GM12892 (cell line): Measurements from ENCODE around the gene ITPKB.

Source experiments
- DNase-seq: peaks from one replicate; pipeline ENCODE4 v3.0.0; 2011; ENCODE audit not compliant: insufficient read length
- FAIRE-seq: peaks from 2 replicates; lab custom pipeline; 2011; peaks lifted over from hg19 to GRCh38; lab: Jason Lieb, UNC
- POLR2A ChIP-seq: IDR thresholded peaks from 2 replicates; pipeline ENCODE4 v1.6.1; 2011; ENCODE audit warnings: low read depth, low read length, control low read depth
- POLR2AphosphoS5 ChIP-seq: IDR thresholded peaks from 2 replicates; pipeline ENCODE4 v1.6.1; 2011; ENCODE audit warnings: low read depth, low read length, control low read depth
- TAF1 ChIP-seq: IDR thresholded peaks from 2 replicates; pipeline ENCODE4 v1.6.1; 2011; ENCODE audit warnings: low read depth, mild to moderate bottlenecking, control low read depth, low read length, borderline replicate concordance

The ITPKB gene

GRCh38 chr1:226682871-226683814, 55.9 kb downstream of the ITPKB start:
- DNase-seq: no peak
- TF ChIP-seq POLR2A: no peak
- no peak for TF ChIP-seq POLR2AphosphoS5
- TF ChIP-seq TAF1: no peak
- no peak for FAIRE-seq

GRCh38 chr1:226681652-226682493, 57.2 kb downstream of the ITPKB start:
- FAIRE-seq (no peak), DNase-seq (no peak)
- TF ChIP-seq POLR2AphosphoS5: no peak
- no peak for TF ChIP-seq POLR2A
- TF ChIP-seq TAF1: no peak

- FAIRE-seq (no peak), DNase-seq (no peak)
- TF ChIP-seq POLR2AphosphoS5 (no peak), POLR2A (no peak), TAF1 (no peak)
Measured at GRCh38 chr1:226680653-226681052, 58.4 kb downstream of the ITPKB start.

GRCh38 chr1:226679853-226680516, 59.1 kb downstream of the ITPKB start:
- peak; percentile 91 for FAIRE-seq

GRCh38 chr1:226679262-226679661, 59.8 kb downstream of the ITPKB start:
- TF ChIP-seq TAF1 (no peak), POLR2A (no peak), POLR2AphosphoS5 (no peak)
- FAIRE-seq (no peak), DNase-seq (no peak)

More at GRCh38 chr1:226679853-226680516, 59.1 kb downstream of the ITPKB start:
- TF ChIP-seq POLR2AphosphoS5: 0 out of 2 replicates have a peak, but pooled peaks have one; percentile 23
- no peak for TF ChIP-seq TAF1
- peak; percentile 56 for DNase-seq

- TF ChIP-seq TAF1 (no peak), POLR2AphosphoS5 (no peak), POLR2A (no peak)
- DNase-seq: no peak
- FAIRE-seq: peak; percentile 58
Measured at GRCh38 chr1:226678701-226679100, 60.4 kb downstream of the ITPKB start.

- TF ChIP-seq TAF1 (no peak), POLR2AphosphoS5 (no peak), POLR2A (no peak)
- no peak for FAIRE-seq
- DNase-seq: no peak
Measured at GRCh38 chr1:226678251-226678650, 60.8 kb downstream of the ITPKB start.

GRCh38 chr1:226677027-226678020, 61.8 kb downstream of the ITPKB start:
- TF ChIP-seq POLR2AphosphoS5: no peak
- TF ChIP-seq POLR2A: no peak
- no peak for TF ChIP-seq TAF1
- FAIRE-seq: peak; percentile 57
- no peak for DNase-seq

GRCh38 chr1:226676381-226676780, 62.7 kb downstream of the ITPKB start:
- TF ChIP-seq POLR2A (no peak), TAF1 (no peak), POLR2AphosphoS5 (no peak)
- peak; percentile 66 for FAIRE-seq
- DNase-seq: no peak

GRCh38 chr1:226675715-226676357, 63.2 kb downstream of the ITPKB start:
- DNase-seq (no peak), FAIRE-seq (no peak)
- no peak for TF ChIP-seq POLR2AphosphoS5
- TF ChIP-seq POLR2A: no peak
- TF ChIP-seq TAF1: no peak

GRCh38 chr1:226674892-226675714, 64.0 kb downstream of the ITPKB start:
- FAIRE-seq (peak; percentile 90), DNase-seq (peak; percentile 66)
- TF ChIP-seq POLR2AphosphoS5 (no peak), POLR2A (no peak), TAF1 (no peak)
